ENCODE results near the gene ATOH1. TPM values are rescaled to one million over a fixed set of nuclear protein-coding genes. Genes with fewer than 3 reads are reported as not detected.

The ATOH1 gene
- total and polyA plus RNA-seq, 10 of the 15 experiments (the other 5 are each of a cell fraction or from before 2014, with no cell fraction given): not detected

DNA sequence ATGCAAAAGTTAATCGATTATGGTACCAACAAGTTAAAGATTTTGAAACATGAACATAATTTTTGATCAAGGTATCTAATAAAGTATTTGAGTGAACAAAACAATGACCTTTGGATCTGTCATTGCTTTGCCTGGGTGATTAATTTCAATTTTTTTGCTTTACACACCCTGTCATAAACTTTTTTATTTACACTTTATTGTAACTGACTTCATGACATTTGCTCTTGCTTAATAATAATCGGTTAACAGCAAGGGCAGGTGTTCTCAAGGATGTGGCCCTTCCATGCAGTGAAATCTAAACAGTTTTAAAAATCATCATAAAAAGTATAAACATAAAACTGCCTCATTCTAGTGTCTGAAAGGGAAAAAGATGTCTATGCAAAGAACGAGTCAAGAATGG lies 24.1 kb downstream of the ATOH1 start:
- TF ChIP-seq ZNF274 (IDR thresholded peaks at IDR 0.05; ENCODE audit: insufficient read depth, insufficient read length): no peak
- TF ChIP-seq, protein P1, sequence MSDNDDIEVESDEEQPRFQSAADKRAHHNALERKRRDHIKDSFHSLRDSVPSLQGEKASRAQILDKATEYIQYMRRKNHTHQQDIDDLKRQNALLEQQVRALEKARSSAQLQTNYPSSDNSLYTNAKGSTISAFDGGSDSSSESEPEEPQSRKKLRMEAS (IDR thresholded peaks at IDR 0.05; ENCODE audit: low read depth, low read length): no peak
- no peak for TF ChIP-seq MEF2A (IDR thresholded peaks at IDR 0.05; ENCODE audit: insufficient read depth, low read depth, low read length)
- no peak for TF ChIP-seq NRF1 (conservative IDR thresholded peaks at IDR 0.05; ENCODE audit: low read depth, low read length)
- TF ChIP-seq TCF3 (IDR thresholded peaks at IDR 0.05; ENCODE audit: borderline replicate concordance, insufficient read depth, low read depth, low read length): no peak
- no peak for TF ChIP-seq SPI1 (IDR thresholded peaks at IDR 0.05; ENCODE audit: borderline replicate concordance, insufficient read depth, low read depth, low read length)
- TF ChIP-seq E2F4 (IDR thresholded peaks at IDR 0.05; ENCODE audit: low read depth, low read length): no peak
- no peak for TF ChIP-seq EGR1 (IDR thresholded peaks at IDR 0.05; ENCODE audit: borderline replicate concordance in 1 of 2, low read depth in 2 of 2, low read length in 2 of 2)
- TF ChIP-seq ESRRA (IDR thresholded peaks at IDR 0.05; ENCODE audit: low read length): no peak
- TF ChIP-seq NR2C2 (IDR thresholded peaks at IDR 0.05; ENCODE audit: borderline replicate concordance, control insufficient read depth, insufficient read length, low read depth): no peak
- no peak for TF ChIP-seq STAT1 (conservative IDR thresholded peaks at IDR 0.05)
- TF ChIP-seq ZNF207 (IDR thresholded peaks at IDR 0.05; ENCODE audit: borderline replicate concordance): no peak
- intact Hi-C loops (cut with micrococcal nuclease; ENCODE audit: unreplicated experiment): no loop called here
- BruUV-seq (replicated peaks): no TSS peak
- SMC1A ChIA-PET (ENCODE audit: uncharacterized antibody, unreplicated experiment): no interaction called here
- H3K9me3 ChIP-seq (replicated peaks; ENCODE audit: control insufficient read depth, insufficient read depth, low read length): no peaks in the 10 kb centered on the region
- RAD21 ChIA-PET (ENCODE audit: unreplicated experiment): no interaction called here
- CTCF ChIA-PET: no interaction called here
- DNase-seq (ENCODE audit: low read depth, low spot score) (no peak), FAIRE-seq (no peak), ATAC-seq (no peak)
- no peaks in the 10 kb centered on the region for H4K20me1 ChIP-seq (ENCODE audit: control insufficient read depth, insufficient read depth)
- H3K4me2 ChIP-seq (ENCODE audit: control insufficient read depth, insufficient read depth): no peak overlapping the region
- H3K4me3 ChIP-seq: no peak overlapping the region
- in situ Hi-C loops (cut with MboI): no loop called here
- no peak overlapping the region for H3K9ac ChIP-seq (ENCODE audit: control insufficient read depth, insufficient read depth, low read length)
- no peak overlapping the region for H3K27ac ChIP-seq (ENCODE audit: control insufficient read depth, insufficient read depth)
- no peak overlapping the region for H2AFZ ChIP-seq (ENCODE audit: control insufficient read depth, low read depth, low read length)
- H3K27me3 ChIP-seq (replicated peaks in 1 of 2; ENCODE audit: control insufficient read depth in 2 of 2, insufficient read depth in 2 of 2, low read length in 1 of 2): no peaks in the 10 kb centered on the region
- no peaks in the 10 kb centered on the region for H3K36me3 ChIP-seq (ENCODE audit: control insufficient read depth in 2 of 2, insufficient read depth in 2 of 2, low read length in 1 of 2)
- 17% methylated on average over 3 of the region's 3 CpGs for WGBS (ENCODE audit: insufficient coverage, insufficient replicate concordance, low lambda C conversion rate, missing lambda C conversion rate)
- H3K4me1 ChIP-seq (ENCODE audit: control insufficient read depth, insufficient read depth, low read length): no peaks in the 10 kb centered on the region
- POLR2A ChIA-PET: no interaction called here
- H3K79me2 ChIP-seq (ENCODE audit: control insufficient read depth, insufficient read depth, low read length): no peaks in the 10 kb centered on the region

All from GM12878 (cell line).